NCI-H446 treated with DMSO at 0.1 percent for 48 hours (cell line): ENCODE data around the gene KCND1.

ENCODE experiments used
- DNase-seq: peaks from one replicate; lab custom pipeline; 2025; lab: John Stamatoyannopoulos, UW

KCND1 gene

GRCh38 chrX:48974574-48974973 lies 2.9 kb upstream of the KCND1 start:
- DNase-seq: no peak

GRCh38 chrX:48974033-48974432 lies 2.4 kb upstream of the KCND1 start:
- no peak for DNase-seq

- no peak for DNase-seq
These were observed 848 bp upstream of the KCND1 start for GRCh38 chrX:48972220-48973164.

GRCh38 chrX:48969471-48969870 lies 2.2 kb downstream of the KCND1 start:
- DNase-seq: no peak

- no peak for DNase-seq
These were observed 3.3 kb downstream of the KCND1 start for GRCh38 chrX:48968377-48968776.

- no peak for DNase-seq
These were observed 4.7 kb downstream of the KCND1 start for GRCh38 chrX:48966796-48967579.

GRCh38 chrX:48965959-48966358 lies 5.7 kb downstream of the KCND1 start:
- no peak for DNase-seq

- DNase-seq: no peak
These were observed 10.0 kb downstream of the KCND1 start for GRCh38 chrX:48961585-48962091.

GRCh38 chrX:48960291-48960690 lies 11.4 kb downstream of the KCND1 start:
- DNase-seq: no peak

GRCh38 chrX:48958635-48959094 lies 13.0 kb downstream of the KCND1 start:
- DNase-seq: no peak

GRCh38 chrX:48957827-48958634 lies 13.6 kb downstream of the KCND1 start:
- peak; percentile 96 for DNase-seq

- DNase-seq: no peak
These were observed 14.2 kb downstream of the KCND1 start, which contains the start of gene OTUD5 for GRCh38 chrX:48957477-48957826. Gene OTUD5 (minus strand): TSS chrX:48957607. CDS start chrX:48957570, 37 bp downstream.

- no peak for DNase-seq
These were observed 14.8 kb downstream of the KCND1 start for GRCh38 chrX:48956728-48957414.

- no peak for DNase-seq
These were observed 23.1 kb downstream of the KCND1 start for GRCh38 chrX:48948589-48948988.

GRCh38 chrX:48945517-48946348 lies 25.9 kb downstream of the KCND1 start:
- DNase-seq: no peak

GRCh38 chrX:48942895-48943294 lies 28.7 kb downstream of the KCND1 start:
- DNase-seq: no peak

GRCh38 chrX:48940404-48940955 lies 31.2 kb downstream of the KCND1 start:
- no peak for DNase-seq

- DNase-seq: no peak
These were observed 32.0 kb downstream of the KCND1 start for GRCh38 chrX:48939524-48940228.

GRCh38 chrX:48938721-48939425 lies 32.8 kb downstream of the KCND1 start:
- no peak for DNase-seq
